CD1c-positive myeloid dendritic cell (primary cell): Measurements from ENCODE around the gene CYB5A.
"Not testable (repeated sequence)": the region's sequence is repeated elsewhere in the genome, so short reads cannot be mapped to it uniquely, and the experiment has no call there.

Experiments
- DNase-seq: peaks from one replicate; pipeline ENCODE4 v3.0.0-alpha.2; 2016; ENCODE audit errors: extremely low spot score

CYB5A gene

GRCh38 chr18:74291771-74292540, at the start of gene CYB5A:
Gene CYB5A, minus strand, starts transcription at chr18:74291963. Its CDS starts 88 bp downstream, at chr18:74291875.
- DNase-seq: peak; percentile 99

GRCh38 chr18:74337912-74338309, 46.1 kb upstream of the CYB5A start:
- DNase-seq: no peak

- DNase-seq: no peak
Measured at GRCh38 chr18:74337155-74337911, 45.6 kb upstream of the CYB5A start.

- DNase-seq: no peak
Measured at GRCh38 chr18:74336656-74337055, 44.9 kb upstream of the CYB5A start.

GRCh38 chr18:74334242-74334893, 42.6 kb upstream of the CYB5A start:
- peak; percentile 45 for DNase-seq

- DNase-seq: no peak
Measured at GRCh38 chr18:74333091-74333490, 41.3 kb upstream of the CYB5A start.

- no peak for DNase-seq
Measured at GRCh38 chr18:74331404-74331803, 39.6 kb upstream of the CYB5A start.

GRCh38 chr18:74329688-74330205, 38.0 kb upstream of the CYB5A start:
- DNase-seq: no peak

- DNase-seq: no peak
Measured at GRCh38 chr18:74328206-74328605, 36.4 kb upstream of the CYB5A start.

GRCh38 chr18:74326791-74327190, 35.0 kb upstream of the CYB5A start:
- DNase-seq: not testable (repeated sequence)

- DNase-seq: no peak
Measured at GRCh38 chr18:74326231-74326630, 34.5 kb upstream of the CYB5A start.

- no peak for DNase-seq
Measured at GRCh38 chr18:74316257-74317170, 24.8 kb upstream of the CYB5A start.

- no peak for DNase-seq
Measured at GRCh38 chr18:74315464-74316256, 23.9 kb upstream of the CYB5A start, which contains the start of gene C18orf63. Gene C18orf63, plus strand, starts transcription at chr18:74315839. Its CDS starts 2,027 bp downstream, at chr18:74317866.

GRCh38 chr18:74314759-74315463, 23.1 kb upstream of the CYB5A start:
- DNase-seq: no peak

- DNase-seq: no peak
Measured at GRCh38 chr18:74311000-74311399, 19.2 kb upstream of the CYB5A start.

GRCh38 chr18:74310411-74310810, 18.6 kb upstream of the CYB5A start:
- DNase-seq: peak; percentile 49

GRCh38 chr18:74303936-74304335, 12.2 kb upstream of the CYB5A start:
- no peak for DNase-seq

GRCh38 chr18:74303306-74303705, 11.5 kb upstream of the CYB5A start:
- DNase-seq: no peak

GRCh38 chr18:74299746-74300145, 8.0 kb upstream of the CYB5A start:
- DNase-seq: no peak

- DNase-seq: no peak
Measured at GRCh38 chr18:74299162-74299561, 7.4 kb upstream of the CYB5A start.
